Fibroblast of gingiva (primary cell): Measurements from ENCODE around the gene TMEM258.

Source experiments
- DNase-seq: peaks from one replicate; pipeline ENCODE4 v3.0.0-alpha.2; 2011; ENCODE audit warnings: low read depth

Gene TMEM258

GRCh38 chr11:61775606-61776554 is 16.5 kb downstream of the TMEM258 start:
- DNase-seq: no peak

DNA sequence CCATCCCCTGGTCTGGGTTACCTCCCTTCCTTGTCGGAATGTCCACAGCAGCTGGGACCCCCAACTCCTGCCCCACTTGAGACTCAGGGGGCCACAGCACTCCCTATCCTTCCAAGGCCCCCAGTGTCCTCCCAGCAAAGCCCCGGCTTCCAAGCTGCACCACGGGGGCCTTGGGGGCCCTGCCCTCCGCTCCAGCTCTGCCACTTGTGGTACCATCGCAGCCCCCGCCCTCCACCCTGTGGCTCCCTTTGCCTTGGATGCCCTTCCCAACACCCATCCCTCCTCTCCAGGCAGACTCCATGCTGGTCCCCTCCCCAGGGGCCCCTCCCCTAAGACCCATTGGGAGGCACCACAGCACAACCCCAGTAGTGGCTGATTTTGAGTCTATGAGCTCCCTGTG is 17.3 kb downstream of the TMEM258 start:
- DNase-seq: no peak

DNA sequence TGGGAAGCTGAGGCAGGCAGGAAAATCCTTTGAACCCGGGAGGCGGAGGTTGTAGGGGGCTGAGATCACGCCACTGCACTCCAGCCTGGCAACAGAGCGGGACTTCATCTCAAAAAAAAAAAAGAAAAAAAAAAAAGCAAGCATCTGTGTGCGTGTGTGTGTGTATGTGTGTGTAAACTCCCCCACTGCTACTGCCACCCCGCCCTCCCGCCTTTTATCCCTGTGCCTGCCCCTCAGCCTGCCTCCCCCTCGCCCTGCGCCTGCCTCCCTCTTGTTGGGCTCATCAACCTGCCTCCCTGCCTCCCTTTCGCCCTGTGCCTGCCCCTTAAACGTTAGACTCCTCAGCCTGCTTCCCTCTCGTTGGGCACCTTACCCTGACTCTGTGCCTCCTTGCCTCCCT is 18.0 kb downstream of the TMEM258 start:
- no peak for DNase-seq

DNA sequence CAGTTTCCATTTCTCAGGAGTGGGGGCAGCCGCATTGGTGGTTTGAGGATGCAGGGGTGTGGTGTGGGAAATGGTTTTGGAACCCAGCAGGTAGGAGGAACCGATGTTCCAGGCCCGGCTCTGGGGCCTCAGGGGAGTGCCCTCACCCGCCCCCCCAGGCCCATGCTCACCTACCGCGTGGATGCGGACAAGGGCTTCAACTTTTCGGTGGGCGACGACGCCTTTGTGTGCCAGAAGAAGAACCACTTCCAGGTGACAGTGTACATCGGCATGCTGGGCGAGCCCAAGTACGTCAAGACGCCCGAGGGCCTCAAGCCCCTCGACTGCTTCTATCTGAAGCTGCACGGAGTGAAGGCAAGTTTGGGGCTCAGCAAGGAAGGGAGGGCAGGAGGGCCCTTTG is 18.6 kb downstream of the TMEM258 start:
- DNase-seq: no peak

DNA sequence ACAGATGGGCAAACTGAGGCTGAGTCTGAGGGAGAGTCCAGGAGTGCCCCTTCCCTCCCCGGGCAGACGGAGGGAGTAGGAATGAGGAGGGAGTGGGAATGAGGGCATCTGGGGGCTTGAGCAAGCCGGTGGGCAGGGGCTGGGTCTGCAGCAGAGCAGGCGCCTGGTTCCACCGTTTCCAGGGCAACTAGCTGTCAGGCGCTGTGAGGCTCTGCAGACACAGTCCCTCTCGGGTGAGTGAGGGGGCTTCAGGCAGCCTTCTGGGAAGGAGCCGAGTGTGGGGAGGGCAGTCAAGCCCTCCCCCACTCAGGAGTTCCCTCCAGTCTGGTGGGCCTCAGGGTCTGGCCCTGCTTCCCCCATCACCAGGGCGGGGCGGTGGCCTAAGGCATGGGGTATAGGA is 19.0 kb downstream of the TMEM258 start:
- no peak for DNase-seq

- no peak for DNase-seq
Measured at GRCh38 chr11:61771985-61772455, 20.4 kb downstream of the TMEM258 start.

GRCh38 chr11:61771195-61771894 is 21.1 kb downstream of the TMEM258 start:
- no peak for DNase-seq

DNA sequence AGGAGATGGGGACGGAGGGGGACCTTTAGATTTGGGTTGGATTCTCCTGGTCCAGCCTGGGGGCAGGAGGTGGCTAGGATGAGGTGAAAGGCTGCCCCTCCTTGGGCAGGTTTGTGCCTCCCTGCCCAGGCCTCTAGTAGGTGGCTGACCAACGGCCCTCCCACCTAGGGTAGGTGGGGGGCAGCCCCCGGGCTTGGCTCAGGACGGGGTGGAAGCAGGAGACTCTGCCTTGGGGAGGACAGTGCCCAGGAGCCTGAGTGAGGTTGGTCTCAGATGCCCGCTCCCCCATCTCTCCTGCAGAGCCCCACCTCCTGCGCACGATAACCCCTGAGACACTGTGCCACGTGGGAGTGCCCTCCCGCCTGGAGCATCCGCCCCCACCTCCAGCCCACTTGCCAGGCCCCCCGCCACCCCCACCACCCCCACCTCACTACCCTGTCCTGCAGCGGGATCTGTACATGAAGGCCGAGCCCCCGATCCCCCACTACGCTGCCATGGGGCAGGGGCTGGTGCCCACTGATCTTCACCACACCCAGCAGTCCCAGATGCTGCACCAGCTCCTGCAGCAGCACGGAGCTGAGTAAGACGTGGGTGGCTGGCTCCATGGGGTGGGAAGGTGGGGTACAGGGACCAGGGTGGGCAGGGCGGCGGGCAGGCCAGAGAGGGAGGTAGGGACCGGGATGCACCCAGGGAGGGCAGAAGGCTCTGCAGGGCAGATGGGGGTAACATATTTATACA is 22.3 kb downstream of the TMEM258 start:
- no peak for DNase-seq

- DNase-seq: no peak
Measured at GRCh38 chr11:61769169-61769920, 23.1 kb downstream of the TMEM258 start.

DNA sequence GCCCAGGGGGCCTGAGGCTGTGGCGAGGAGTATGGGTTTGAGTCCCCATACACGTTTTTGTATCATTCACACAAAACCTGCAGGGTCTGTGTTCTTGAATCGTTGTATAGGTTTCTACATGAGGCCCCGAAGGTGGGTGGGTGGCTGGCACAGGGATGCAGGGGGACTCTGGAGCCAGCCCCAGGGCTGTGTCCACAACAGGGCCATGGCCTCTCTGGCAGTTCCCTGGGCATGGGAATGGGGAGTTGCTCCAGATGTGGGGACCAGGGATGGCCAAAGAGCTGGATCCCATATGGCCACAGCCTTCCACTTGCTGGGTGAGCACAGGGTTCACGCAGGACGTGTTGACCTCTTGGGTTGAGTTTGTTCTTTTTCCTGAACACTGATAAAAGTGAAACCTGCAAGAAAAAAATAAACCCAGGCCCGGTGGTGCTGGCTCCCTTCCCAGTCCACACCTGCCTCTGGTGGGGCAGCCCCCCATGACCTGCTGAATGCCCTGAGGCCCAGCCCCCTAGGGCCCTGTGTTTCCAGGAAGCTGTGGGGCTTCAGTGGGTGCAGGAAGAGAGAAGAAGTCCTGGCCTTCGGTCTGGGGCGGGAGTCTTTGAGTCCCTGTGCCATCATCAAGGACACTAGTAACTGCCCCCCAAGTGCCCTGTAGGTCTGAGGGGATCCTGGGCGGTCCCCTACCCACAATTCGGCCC is 23.9 kb downstream of the TMEM258 start:
- DNase-seq: no peak

DNA sequence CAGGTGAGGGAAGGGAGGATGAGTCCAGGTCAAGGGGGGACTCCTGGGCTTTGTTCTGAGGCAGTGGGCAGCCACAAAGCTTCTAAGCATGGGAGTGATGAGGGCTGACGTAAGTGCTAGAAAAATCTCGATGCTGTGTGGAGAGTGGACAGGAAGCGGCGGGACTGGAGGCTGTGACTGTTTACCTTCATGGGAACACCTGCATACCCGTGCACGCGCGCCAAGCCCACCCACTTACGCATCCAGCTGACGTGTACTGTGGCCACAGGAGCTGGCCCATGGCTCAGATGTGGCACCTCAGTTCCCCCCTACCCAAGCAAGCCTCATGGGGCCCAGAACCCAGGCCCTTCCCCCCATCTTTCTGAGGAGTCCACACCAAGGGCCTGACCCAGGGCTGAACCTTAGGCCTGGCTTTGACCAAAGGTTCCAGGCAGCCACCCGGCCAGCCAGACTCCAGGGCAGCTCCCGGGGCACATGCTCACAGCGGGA is 26.0 kb downstream of the TMEM258 start:
- no peak for DNase-seq

DNA sequence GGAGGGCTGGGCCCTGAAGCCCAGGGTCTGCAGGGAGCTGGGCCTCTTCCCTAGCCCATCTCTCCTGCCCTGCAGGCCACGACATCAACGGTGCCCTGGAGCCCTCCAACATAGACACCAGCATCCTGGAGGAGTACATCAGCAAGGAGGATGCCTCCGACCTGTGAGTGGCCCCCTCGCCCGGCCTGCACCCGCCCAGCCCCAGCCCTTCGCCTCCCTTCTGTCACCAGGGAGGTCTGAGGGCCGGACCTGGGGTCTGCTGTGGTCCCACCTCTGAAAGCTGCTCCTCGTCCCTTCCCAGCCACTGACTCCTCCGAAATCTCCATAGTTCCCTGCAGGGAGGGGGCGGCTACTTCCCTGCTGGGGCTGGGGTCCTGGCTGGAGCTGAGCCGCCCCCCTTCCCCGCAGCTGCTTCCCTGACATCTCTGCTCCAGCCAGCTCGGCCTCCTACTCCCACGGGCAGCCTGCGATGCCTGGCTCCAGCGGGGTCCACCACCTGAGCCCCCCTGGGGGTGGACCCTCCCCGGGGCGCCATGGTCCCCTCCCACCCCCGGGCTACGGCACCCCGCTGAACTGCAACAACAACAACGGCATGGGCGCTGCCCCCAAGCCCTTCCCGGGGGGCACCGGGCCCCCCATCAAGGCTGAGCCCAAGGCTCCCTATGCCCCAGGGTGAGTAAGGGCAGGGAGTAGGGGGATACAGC is 26.7 kb downstream of the TMEM258 start:
- DNase-seq: no peak

GRCh38 chr11:61764606-61765260 is 27.7 kb downstream of the TMEM258 start:
- DNase-seq: no peak

GRCh38 chr11:61763930-61764605 is 28.3 kb downstream of the TMEM258 start:
- DNase-seq: no peak

GRCh38 chr11:61762798-61763197 is 29.6 kb downstream of the TMEM258 start:
- DNase-seq: no peak

DNA sequence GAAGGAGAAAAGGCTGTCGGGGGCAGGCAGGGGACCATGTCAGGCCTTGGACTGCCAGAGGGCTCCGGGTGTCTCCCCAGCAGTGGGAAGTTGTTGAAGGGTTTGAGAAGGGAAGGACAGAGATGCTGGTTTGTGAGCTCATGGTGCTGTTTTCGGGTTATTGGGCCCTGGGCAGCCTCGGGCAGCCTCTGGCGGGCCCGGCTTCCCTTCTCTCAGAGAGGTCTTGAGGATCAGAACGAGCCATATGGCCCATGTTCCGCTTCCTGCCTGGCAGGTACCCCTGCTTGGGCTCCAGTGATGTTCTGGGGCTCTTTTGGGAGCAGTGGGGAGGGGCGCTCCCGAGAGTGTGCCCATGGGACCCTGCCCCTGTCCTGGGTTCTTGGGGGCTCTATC is 30.2 kb downstream of the TMEM258 start:
- DNase-seq: no peak

GRCh38 chr11:61761440-61762222 is 30.8 kb downstream of the TMEM258 start:
- DNase-seq: no peak

- DNase-seq: no peak
Measured at GRCh38 chr11:61760946-61761345, 31.5 kb downstream of the TMEM258 start.
